ENCODE results near the gene HABP4. TPM values are rescaled to one million over a fixed set of nuclear protein-coding genes. Genes with fewer than 3 reads are reported as not detected.

HABP4 gene
- polyA plus RNA-seq, 2 of the 4 experiments (the other 2 are of a cell fraction), result 12.4 to 12.8 TPM

DNA sequence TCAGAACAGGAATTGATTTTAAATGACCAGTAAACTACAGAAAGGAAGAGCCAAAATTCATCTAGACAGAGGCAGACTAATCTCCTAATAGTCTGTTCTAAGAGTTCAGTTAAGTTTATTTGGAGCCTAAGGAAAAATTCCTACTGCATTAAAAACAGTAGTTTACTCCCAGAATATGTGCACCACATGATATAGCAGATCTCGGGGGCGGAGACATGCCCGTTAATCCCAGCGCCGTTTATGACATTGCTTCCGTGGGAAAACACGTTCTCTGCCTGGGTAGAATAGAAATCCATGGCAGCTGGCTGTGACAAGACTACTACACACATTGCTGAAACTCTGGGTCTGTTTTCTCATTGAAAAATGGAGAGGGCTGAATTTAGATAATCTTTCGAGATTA, 11.4 kb downstream of the HABP4 start:
- no peak overlapping the region for H3K4me3 ChIP-seq
- no peak for DNase-seq (ENCODE audit: low read depth in 1 of 2, low spot score in 1 of 2)
- no peak for ATAC-seq
- H3K4me2 ChIP-seq, result no peak overlapping the region
- CTCF ChIA-PET, result interaction anchor here (1.7 kb wide), 1 partner anchor 10 kb away, joined by 8 read pairs; no protein-coding TSS in a partner anchor
- POLR2A ChIA-PET, result no interaction called here
- peaks cover 10% of the 10 kb centered on the region for H3K4me1 ChIP-seq
- no peak for TF ChIP-seq ZFP36 (IDR thresholded peaks at IDR 0.05; ENCODE audit: borderline replicate concordance, partially characterized antibody)
- no peak for TF ChIP-seq HOXB5 (CRISPR knock-in tag; IDR thresholded peaks at IDR 0.05)
- TF ChIP-seq, protein P1, sequence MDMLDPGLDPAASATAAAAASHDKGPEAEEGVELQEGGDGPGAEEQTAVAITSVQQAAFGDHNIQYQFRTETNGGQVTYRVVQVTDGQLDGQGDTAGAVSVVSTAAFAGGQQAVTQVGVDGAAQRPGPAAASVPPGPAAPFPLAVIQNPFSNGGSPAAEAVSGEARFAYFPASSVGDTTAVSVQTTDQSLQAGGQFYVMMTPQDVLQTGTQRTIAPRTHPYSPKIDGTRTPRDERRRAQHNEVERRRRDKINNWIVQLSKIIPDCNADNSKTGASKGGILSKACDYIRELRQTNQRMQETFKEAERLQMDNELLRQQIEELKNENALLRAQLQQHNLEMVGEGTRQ (IDR thresholded peaks at IDR 0.05), result no peak
- no peak for TF ChIP-seq ZC3H11A (IDR thresholded peaks at IDR 0.05)
- TF ChIP-seq TFCP2L1 (CRISPR knock-in tag; IDR thresholded peaks at IDR 0.05), result no peak
- no peak for TF ChIP-seq GATA3 (IDR thresholded peaks at IDR 0.05; ENCODE audit: borderline replicate concordance)
- no peak for TF ChIP-seq HOXA7 (CRISPR knock-in tag; IDR thresholded peaks at IDR 0.05)
- no peak for TF ChIP-seq ESRRA (IDR thresholded peaks at IDR 0.05; ENCODE audit: borderline replicate concordance, low read length)
- TF ChIP-seq SMC3 (IDR thresholded peaks at IDR 0.05), result no peak
- no peak for TF ChIP-seq HEYL (CRISPR knock-in tag; IDR thresholded peaks at IDR 0.05)
- TF ChIP-seq, protein P2, sequence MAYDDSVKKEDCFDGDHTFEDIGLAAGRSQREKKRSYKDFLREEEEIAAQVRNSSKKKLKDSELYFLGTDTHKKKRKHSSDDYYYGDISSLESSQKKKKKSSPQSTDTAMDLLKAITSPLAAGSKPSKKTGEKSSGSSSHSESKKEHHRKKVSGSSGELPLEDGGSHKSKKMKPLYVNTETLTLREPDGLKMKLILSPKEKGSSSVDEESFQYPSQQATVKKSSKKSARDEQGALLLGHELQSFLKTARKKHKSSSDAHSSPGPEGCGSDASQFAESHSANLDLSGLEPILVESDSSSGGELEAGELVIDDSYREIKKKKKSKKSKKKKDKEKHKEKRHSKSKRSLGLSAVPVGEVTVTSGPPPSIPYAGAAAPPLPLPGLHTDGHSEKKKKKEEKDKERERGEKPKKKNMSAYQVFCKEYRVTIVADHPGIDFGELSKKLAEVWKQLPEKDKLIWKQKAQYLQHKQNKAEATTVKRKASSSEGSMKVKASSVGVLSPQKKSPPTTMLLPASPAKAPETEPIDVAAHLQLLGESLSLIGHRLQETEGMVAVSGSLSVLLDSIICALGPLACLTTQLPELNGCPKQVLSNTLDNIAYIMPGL (CRISPR knock-in tag; IDR thresholded peaks at IDR 0.05; ENCODE audit: borderline replicate concordance), result no peak
- TF ChIP-seq, protein P3, sequence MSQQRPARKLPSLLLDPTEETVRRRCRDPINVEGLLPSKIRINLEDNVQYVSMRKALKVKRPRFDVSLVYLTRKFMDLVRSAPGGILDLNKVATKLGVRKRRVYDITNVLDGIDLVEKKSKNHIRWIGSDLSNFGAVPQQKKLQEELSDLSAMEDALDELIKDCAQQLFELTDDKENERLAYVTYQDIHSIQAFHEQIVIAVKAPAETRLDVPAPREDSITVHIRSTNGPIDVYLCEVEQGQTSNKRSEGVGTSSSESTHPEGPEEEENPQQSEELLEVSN (IDR thresholded peaks at IDR 0.05; ENCODE audit: borderline replicate concordance, low read depth), result no peak
- TF ChIP-seq ZNF302 (CRISPR knock-in tag; IDR thresholded peaks at IDR 0.05), result no peak
- TF ChIP-seq, protein P4, sequence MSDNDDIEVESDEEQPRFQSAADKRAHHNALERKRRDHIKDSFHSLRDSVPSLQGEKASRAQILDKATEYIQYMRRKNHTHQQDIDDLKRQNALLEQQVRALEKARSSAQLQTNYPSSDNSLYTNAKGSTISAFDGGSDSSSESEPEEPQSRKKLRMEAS (IDR thresholded peaks at IDR 0.05), result no peak
- FAIRE-seq, result no peak
- no peak overlapping the region for H3K27ac ChIP-seq
- 95% methylated on average over 8 of the region's 8 CpGs for WGBS (ENCODE audit: missing lambda C conversion rate)
- no peaks in the 10 kb centered on the region for H3K9me3 ChIP-seq

DNA sequence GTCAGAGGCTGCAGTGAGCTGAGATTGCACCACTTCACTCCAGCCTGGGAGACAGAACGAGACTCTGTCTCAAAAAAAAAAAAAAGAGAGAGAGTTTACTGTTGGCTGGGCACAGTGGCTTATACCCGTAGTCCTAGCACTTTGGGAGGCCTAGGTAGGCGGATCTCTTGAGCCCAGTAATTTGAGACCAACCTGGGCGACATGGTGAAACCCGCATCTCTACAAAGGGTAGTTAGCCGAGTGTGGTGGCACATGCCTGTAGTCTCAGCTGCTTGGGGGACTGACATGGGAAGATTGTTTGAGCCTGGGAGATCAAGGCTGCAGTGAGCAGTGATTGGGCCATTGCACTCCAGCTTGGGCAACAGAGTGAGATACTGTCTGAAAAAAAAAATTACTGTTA, 12.6 kb downstream of the HABP4 start:
- TF ChIP-seq, protein P5, sequence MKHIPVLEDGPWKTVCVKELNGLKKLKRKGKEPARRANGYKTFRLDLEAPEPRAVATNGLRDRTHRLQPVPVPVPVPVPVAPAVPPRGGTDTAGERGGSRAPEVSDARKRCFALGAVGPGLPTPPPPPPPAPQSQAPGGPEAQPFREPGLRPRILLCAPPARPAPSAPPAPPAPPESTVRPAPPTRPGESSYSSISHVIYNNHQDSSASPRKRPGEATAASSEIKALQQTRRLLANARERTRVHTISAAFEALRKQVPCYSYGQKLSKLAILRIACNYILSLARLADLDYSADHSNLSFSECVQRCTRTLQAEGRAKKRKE (CRISPR knock-in tag; IDR thresholded peaks at IDR 0.05; ENCODE audit: low read depth), result no peak
- TF ChIP-seq CBX2 (IDR thresholded peaks at IDR 0.05; ENCODE audit: borderline replicate concordance, low read depth) (no peak), RCOR1 (IDR thresholded peaks at IDR 0.05; ENCODE audit: low read depth, low read length) (no peak), ESRRA (IDR thresholded peaks at IDR 0.05; ENCODE audit: borderline replicate concordance, low read length) (no peak), BHLHE40 (IDR thresholded peaks at IDR 0.05; ENCODE audit: low read depth, low read length) (no peak), ZSCAN20 (CRISPR knock-in tag; IDR thresholded peaks at IDR 0.05) (no peak)
- TF ChIP-seq, protein P6, sequence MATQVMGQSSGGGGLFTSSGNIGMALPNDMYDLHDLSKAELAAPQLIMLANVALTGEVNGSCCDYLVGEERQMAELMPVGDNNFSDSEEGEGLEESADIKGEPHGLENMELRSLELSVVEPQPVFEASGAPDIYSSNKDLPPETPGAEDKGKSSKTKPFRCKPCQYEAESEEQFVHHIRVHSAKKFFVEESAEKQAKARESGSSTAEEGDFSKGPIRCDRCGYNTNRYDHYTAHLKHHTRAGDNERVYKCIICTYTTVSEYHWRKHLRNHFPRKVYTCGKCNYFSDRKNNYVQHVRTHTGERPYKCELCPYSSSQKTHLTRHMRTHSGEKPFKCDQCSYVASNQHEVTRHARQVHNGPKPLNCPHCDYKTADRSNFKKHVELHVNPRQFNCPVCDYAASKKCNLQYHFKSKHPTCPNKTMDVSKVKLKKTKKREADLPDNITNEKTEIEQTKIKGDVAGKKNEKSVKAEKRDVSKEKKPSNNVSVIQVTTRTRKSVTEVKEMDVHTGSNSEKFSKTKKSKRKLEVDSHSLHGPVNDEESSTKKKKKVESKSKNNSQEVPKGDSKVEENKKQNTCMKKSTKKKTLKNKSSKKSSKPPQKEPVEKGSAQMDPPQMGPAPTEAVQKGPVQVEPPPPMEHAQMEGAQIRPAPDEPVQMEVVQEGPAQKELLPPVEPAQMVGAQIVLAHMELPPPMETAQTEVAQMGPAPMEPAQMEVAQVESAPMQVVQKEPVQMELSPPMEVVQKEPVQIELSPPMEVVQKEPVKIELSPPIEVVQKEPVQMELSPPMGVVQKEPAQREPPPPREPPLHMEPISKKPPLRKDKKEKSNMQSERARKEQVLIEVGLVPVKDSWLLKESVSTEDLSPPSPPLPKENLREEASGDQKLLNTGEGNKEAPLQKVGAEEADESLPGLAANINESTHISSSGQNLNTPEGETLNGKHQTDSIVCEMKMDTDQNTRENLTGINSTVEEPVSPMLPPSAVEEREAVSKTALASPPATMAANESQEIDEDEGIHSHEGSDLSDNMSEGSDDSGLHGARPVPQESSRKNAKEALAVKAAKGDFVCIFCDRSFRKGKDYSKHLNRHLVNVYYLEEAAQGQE (IDR thresholded peaks at IDR 0.05), result no peak
- H3K4me2 ChIP-seq, result no peak overlapping the region
- no peak for DNase-seq (ENCODE audit: low read depth in 1 of 2, low spot score in 1 of 2)
- 93% methylated on average over 6 of the region's 6 CpGs for WGBS (ENCODE audit: missing lambda C conversion rate)
- ChIA-PET POLR2A (no interaction called here), CTCF (interaction anchor here (0.6 to 1.7 kb wide), 6 partner anchors 9 to 1781 kb away, joined by 3 to 8 read pairs (median 4); no protein-coding TSS in a partner anchor)
- ATAC-seq, result no peak
- H3K4me3 ChIP-seq, result no peak overlapping the region
- H3K4me1 ChIP-seq, result peaks cover 10% of the 10 kb centered on the region
- H3K27ac ChIP-seq, result no peak overlapping the region
- no peaks in the 10 kb centered on the region for H3K9me3 ChIP-seq
- FAIRE-seq, result no peak

Data from A549 (cell line).